Aorta (tissue), 5 donors: Measurements from ENCODE around the gene SMC1B. TPM values are rescaled to one million over a fixed set of nuclear protein-coding genes. Genes with fewer than 3 reads are reported as not detected.
A peak's percentile ranks its signal among the peaks of the same experiment; 100 is the strongest.
"Not testable (repeated sequence)": the region's sequence is repeated elsewhere in the genome, so short reads cannot be mapped to it uniquely, and the experiment has no call there.

Source experiments
- ATAC-seq: fragments of 200-7000 bp; cut with Tn5 transposase; one replicate; pipeline ENCODE4 v1.9.1; 2022; ENCODE audit warnings: moderate library complexity; ENCODE audit not compliant: low FRiP score
- DNase-seq, 2 donors: peaks; one replicate each; pipeline ENCODE4 v3.0.0-alpha.2; 2020
- H3K27ac ChIP-seq, 2 donors: one replicate each; pipeline ENCODE4 v1.5.1; 2013; ENCODE audit warnings: low read length in 2 of 2, mild to moderate bottlenecking in 2 of 2, moderate library complexity in 2 of 2, control low read depth in 1 of 2, inconsistent platforms in 1 of 2, low read depth in 1 of 2
- H3K27me3 ChIP-seq, 2 donors: one replicate each; pipeline ENCODE4 v1.6.1; 2013; ENCODE audit warnings: control low read depth in 1 of 2, low read length in 1 of 2, mild to moderate bottlenecking in 1 of 2, moderate library complexity in 1 of 2; ENCODE audit not compliant: insufficient read depth in 2 of 2, control insufficient read depth in 1 of 2
- H3K36me3 ChIP-seq, 2 donors: one replicate each; pipeline ENCODE4 v1.6.1; 2013; ENCODE audit warnings: control low read depth in 1 of 2, low read length in 1 of 2, mild to moderate bottlenecking in 1 of 2; ENCODE audit not compliant: insufficient read depth in 2 of 2, control insufficient read depth in 1 of 2
- H3K4me1 ChIP-seq, 2 donors: one replicate each; pipeline ENCODE4 v1.6.1; 2013; ENCODE audit warnings: low read length in 2 of 2, control low read depth in 1 of 2, mild to moderate bottlenecking in 1 of 2, moderate library complexity in 1 of 2; ENCODE audit not compliant: insufficient read depth in 2 of 2, control insufficient read depth in 1 of 2
- H3K4me3 ChIP-seq, 2 donors: one replicate each; pipeline ENCODE4 v1.5.1; 2013; ENCODE audit warnings: low read length in 2 of 2, control low read depth in 1 of 2, mild to moderate bottlenecking in 1 of 2
- H3K9me3 ChIP-seq: one replicate; pipeline ENCODE4 v1.6.1; 2013; ENCODE audit warnings: mild to moderate bottlenecking, low read length; ENCODE audit not compliant: control insufficient read depth
- WGBS, 2 donors: extraction: QIAGEN DNeasy Blood & Tissue Kit; methylation state at CpG; one replicate each; pipeline ENCODE4 v1.1.7; 2013; 5-methylcytosine and 5-hydroxymethylcytosine counted together
- intact Hi-C, 2 donors: fragments of 100-400 bp; cut with DNase I; formaldehyde crosslinking; loops; one replicate each; pipeline versions ENCODE4 v1.14.2 to v1.15.0; 2022
- polyA plus RNA-seq, 2 donors: library from polyadenylated mRNA; stranded (reverse); fragments of 200-250 nt; gene quantifications; one replicate each; pipeline ENCODE4 v1.2.3, GENCODE V29; 2013
- total RNA-seq, 2 donors: library from RNA; stranded (reverse); fragmentation: NEBNext Ultra II Directional; extraction: Animal tissue kit (Norgen Biotek cat#: 25700); gene quantifications; one replicate each; pipeline ENCODE4 v1.2.1, GENCODE V29; 2021
- donor health status: healthy with polysubstance abuse.
- donor health status: Bipolar disorder and iron deficiency.
- donor health status: DM: no; HTN: no; CAD: no.
- donor health status: DM: no; HTN: no; CAD: no.
- donor health status: DM: yes; HTN: yes; CAD: no.

The SMC1B gene
- total and polyA plus RNA-seq, 4 donors = not detected

DNA sequence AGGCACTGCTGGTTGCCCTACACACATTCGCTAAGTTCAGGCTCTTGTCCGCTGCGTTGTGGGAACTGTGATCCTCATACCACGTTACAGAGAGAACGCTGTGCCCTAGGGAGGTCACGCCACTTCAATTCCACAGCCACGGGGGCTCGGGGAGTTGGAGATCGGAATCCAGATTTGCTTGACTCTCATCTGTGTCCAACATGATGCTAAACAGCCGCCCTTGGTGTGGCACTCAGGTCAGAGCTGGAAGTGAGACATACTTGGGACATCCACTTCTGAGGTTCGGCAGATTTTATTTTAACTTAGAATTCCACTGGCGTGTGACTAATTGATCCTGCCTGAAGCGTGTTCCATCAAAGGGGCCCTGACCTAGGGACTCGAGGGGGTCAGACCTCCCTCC is 41.8 kb upstream of the SMC1B start:
- 89% methylated on average over 14 of the region's 14 CpGs for WGBS, 2 donors
- Histone ChIP-seq H3K9me3 (no peaks in the 10 kb centered on the region), H3K36me3 (no peaks in the 10 kb centered on the region), H3K4me1 (peaks cover 0 to 1% of the 10 kb centered on the region in 2 donors), H3K4me3 (no peak overlapping the region), H3K27ac (no peak overlapping the region), H3K27me3 (no peaks in the 10 kb centered on the region)
- ATAC-seq (no peak), DNase-seq (no peak)
- intact Hi-C loops = no loop called here

DNA sequence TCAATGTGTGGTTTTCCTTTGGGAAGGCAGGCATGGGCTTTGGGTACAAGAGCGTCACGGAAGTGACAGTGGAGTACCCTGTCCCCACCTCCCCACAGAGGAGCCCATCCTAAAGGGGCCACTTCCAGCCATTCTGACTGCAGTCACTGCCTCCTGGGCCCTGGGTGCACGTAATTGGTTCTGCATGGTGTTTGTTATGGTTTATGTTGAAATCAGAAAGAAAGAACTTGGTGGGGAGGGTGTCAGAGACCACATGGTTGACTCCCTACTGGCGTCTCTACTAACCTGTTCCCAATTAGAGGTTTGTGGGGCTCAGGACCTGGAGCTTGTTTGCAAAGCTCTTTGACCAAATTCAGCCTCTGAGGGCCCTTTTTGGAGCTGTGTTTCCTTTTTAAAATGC is 40.9 kb upstream of the SMC1B start:
- ATAC-seq (no peak), DNase-seq (no peak)
- Histone ChIP-seq H3K9me3 (no peaks in the 10 kb centered on the region), H3K4me1 (peaks cover 0 to 1% of the 10 kb centered on the region in 2 donors), H3K4me3 (no peak overlapping the region), H3K27ac (no peak overlapping the region), H3K27me3 (no peaks in the 10 kb centered on the region), H3K36me3 (no peaks in the 10 kb centered on the region)
- WGBS, 2 donors = 84 to 91% methylated on average over 4 of the region's 4 CpGs
- intact Hi-C loops = no loop called here

DNA sequence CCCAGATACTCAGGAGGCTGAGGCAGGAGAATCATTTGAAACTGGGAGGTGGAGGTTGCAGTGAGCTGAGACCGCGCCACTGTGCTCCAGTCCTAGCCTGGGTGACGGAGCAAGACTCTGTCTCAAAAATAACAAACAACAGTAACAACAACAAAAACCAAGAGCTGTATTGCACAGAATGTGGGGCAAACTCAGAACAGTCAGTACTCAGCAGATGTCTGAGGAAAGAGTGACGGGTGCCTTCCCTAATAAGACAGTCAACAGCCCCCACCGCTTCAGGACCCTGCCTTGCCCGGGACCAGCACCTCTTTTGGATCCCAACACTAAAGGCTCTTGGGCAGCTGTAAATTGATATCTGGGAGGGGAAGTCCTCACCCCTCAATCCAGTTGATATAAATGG is 40.4 kb upstream of the SMC1B start:
- ATAC-seq (no peak), DNase-seq (no peak)
- peaks cover 0 to 1% of the 10 kb centered on the region in 2 donors for H3K4me1 ChIP-seq
- H3K9me3 ChIP-seq = no peaks in the 10 kb centered on the region
- H3K4me3 ChIP-seq = no peak overlapping the region
- WGBS, 2 donors = 92 to 99% methylated on average over 6 of the region's 6 CpGs
- intact Hi-C loops = no loop called here
- H3K36me3 ChIP-seq = no peaks in the 10 kb centered on the region
- no peak overlapping the region for H3K27ac ChIP-seq
- no peaks in the 10 kb centered on the region for H3K27me3 ChIP-seq

DNA sequence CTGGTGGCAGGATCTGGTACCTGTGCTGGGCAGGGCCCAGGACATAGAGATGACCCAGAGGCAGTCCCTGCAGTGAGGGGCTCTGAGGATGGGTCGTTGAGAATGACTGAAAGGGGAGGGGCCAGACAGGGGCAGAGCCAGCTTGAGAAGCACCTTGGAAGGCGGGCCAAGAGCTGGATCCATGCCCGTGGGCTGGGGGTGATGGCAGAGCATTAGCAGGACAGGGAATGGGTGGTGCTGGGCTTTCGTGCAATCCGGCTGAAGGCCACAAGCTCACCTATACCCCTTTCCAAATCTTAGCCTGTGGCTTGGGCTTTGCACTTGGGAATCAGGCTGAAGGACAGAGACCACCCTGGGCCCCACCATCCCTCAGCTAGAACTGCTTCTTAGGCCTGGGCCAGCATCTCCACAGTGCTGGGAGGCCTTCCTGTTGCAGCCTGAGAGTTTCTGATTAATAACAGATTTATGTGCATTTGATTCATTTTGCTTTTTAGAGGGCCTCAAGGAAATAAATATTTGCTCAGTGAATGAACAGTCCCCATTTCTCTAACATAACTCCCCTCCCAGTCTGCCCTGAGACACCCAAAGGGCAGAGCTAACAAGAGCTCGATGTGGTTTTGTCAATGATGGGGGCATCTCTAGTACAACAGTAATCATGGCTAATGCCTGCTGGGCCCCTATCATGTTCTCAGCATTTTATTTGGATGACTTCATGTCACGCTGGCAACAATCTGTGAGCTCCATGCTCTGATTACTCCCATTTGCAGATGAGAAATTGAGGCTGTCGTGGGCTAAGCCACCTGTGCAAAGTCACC is 39.4 kb upstream of the SMC1B start:
- H3K4me3 ChIP-seq = no peak overlapping the region
- H3K36me3 ChIP-seq = no peaks in the 10 kb centered on the region
- H3K27ac ChIP-seq = no peak overlapping the region
- intact Hi-C loops = no loop called here
- DNase-seq (no peak), ATAC-seq (no peak)
- peaks cover 0 to 1% of the 10 kb centered on the region in 2 donors for H3K4me1 ChIP-seq
- 59 to 63% methylated on average over 8 of the region's 8 CpGs for WGBS, 2 donors
- H3K9me3 ChIP-seq = no peaks in the 10 kb centered on the region
- no peaks in the 10 kb centered on the region for H3K27me3 ChIP-seq

DNA sequence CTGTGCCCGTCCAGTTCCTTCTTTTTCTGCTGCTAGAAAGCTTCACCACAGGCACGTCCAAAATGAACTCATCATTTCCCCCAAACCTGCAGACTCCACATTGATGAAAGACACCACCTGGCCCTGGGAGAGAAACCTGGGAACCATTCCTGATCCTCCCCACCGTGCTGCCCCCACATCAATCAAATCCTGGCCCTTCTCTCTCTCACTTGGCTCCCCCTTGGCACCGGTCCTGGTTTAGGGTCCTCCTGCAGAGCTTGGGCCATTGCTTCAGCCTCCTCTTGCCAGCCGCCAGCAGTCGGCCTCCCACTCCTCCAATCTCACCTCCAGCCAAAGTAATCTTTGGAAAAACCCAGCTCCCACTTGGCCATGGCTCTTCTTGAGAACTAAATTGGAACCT is 38.6 kb upstream of the SMC1B start:
- H3K4me1 ChIP-seq = peaks cover 0 to 1% of the 10 kb centered on the region in 2 donors
- 27 to 45% methylated on average over 6 of the region's 6 CpGs for WGBS, 2 donors
- intact Hi-C loops = no loop called here
- H3K9me3 ChIP-seq = no peaks in the 10 kb centered on the region
- H3K27me3 ChIP-seq = no peaks in the 10 kb centered on the region
- DNase-seq (no peak), ATAC-seq (no peak)
- no peak overlapping the region for H3K4me3 ChIP-seq
- no peaks in the 10 kb centered on the region for H3K36me3 ChIP-seq
- H3K27ac ChIP-seq = no peak overlapping the region

DNA sequence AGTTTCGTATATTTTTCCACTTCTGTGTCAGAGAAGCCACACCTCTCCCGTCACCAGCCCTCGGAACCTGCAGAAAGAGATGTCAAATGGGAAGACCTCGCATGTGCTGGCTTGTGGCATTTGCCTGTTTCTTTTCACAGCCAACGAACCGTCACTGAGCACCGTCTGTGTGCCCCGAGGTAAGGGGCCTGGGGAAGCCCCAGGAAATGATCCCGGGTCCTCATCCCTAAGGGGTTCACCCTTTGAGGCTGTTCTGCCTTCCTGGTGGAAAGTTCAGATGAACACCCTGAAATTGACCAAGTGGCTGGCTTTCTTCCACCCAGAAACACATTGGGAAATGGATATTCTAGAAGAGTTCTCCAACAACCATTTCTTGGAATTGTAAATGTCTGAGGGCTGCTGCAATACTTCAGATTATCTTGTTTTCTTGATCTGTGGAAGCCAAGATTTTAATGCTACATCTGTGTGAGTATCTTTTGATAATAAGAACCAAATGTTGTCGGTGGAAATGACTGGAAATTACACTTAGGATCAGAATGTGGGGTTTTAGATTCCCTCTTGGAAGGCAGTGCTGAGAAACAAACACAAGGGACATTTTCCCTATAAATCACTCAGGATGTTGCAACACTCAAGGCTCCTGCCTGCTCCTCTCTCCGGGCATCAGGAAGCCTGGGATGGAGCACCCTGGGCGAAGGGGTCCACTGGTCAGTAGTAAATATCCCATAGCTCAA is 37.7 kb upstream of the SMC1B start:
- Histone ChIP-seq H3K27ac (peak overlapping the region in 1 of 2 donors; percentile 11), H3K9me3 (no peaks in the 10 kb centered on the region), H3K36me3 (no peaks in the 10 kb centered on the region), H3K4me1 (peaks cover 0 to 1% of the 10 kb centered on the region in 2 donors), H3K4me3 (no peak overlapping the region), H3K27me3 (no peaks in the 10 kb centered on the region)
- ATAC-seq (peak; percentile 70), DNase-seq (no peak)
- intact Hi-C loops = no loop called here
- whole genome bisulfite sequencing, 2 donors = 38 to 54% methylated on average over 12 of the region's 12 CpGs

DNA sequence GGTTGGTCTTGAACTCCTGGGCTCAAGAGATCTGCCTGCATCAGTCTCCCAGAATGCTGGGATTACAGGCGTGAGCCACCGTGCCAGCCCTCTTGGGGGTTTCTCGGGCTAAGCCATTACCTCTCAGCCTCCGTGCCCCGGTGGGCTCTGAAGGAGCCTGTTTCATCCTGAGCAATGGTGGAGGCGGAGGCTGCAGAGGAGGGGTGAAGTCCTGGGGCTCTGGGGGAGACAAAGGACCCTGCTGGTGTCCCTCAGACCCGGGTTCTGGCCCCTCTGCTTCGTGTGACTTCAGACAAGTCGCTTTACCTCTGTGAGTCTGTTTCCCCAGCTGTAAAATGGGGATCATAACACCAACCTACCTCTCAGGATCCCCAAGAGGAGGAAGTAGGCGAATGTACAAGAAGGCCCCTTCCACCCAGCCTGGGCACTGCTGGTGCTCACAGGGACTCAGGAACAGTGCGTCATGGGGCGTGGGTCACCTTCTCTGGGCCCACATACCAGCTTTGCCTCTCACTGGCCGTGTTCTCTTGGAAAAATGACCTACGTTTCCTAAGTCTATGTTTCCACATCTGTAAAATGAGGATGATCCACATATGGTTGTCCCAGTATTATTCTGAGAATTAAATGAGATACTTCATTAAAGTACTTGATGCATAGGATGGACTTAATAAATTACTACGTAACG is 36.8 kb upstream of the SMC1B start:
- intact Hi-C loops = no loop called here
- H3K27me3 ChIP-seq = no peaks in the 10 kb centered on the region
- DNase-seq = no peak
- H3K4me1 ChIP-seq = peaks cover 0 to 1% of the 10 kb centered on the region in 2 donors
- no peak for ATAC-seq
- 95% methylated on average over 16 of the region's 16 CpGs for WGBS, 2 donors
- no peak overlapping the region for H3K4me3 ChIP-seq
- no peaks in the 10 kb centered on the region for H3K9me3 ChIP-seq
- no peaks in the 10 kb centered on the region for H3K36me3 ChIP-seq
- H3K27ac ChIP-seq = no peak overlapping the region

DNA sequence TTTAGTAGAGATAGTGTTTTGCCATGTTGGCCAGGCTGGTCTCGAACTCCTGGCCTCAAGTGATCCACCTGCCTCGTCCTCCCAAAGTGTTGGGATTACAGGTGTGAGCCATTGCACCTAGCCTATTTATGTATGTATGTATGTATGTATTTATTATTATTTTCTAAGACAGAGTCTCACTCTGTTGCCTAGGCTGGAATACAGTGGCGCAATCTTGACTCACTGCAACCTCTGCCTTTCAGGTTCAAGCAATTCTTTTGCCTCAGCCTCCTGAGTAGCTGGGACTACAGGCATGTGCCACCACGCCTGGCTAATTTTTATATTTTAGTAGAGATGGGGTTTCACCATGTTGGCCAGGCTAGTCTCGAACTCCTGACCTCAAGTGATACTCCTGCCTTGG is 36.0 kb upstream of the SMC1B start:
- H3K4me3 ChIP-seq, H3K9me3 ChIP-seq, ATAC-seq, H3K36me3 ChIP-seq, intact Hi-C loops, DNase-seq, H3K27ac ChIP-seq, H3K4me1 ChIP-seq, H3K27me3 ChIP-seq: not testable (repeated sequence)
- WGBS, 2 donors = 94 to 96% methylated on average over 5 of the region's 5 CpGs
